Stimulated activated CD8-positive, alpha-beta memory T cell treated with anti-CD3 and anti-CD28 coated beads, Interleukin-7, amount 100 ng/mL, for 4 hours (primary cell): ENCODE measurements around the gene MALRD1.

Experiments used
- DNase-seq, 2 donors: peaks; one replicate each; pipeline ENCODE4 v3.0.0-alpha.2; 2020; ENCODE audit warnings: low read depth in 2 of 2

The MALRD1 gene

DNA sequence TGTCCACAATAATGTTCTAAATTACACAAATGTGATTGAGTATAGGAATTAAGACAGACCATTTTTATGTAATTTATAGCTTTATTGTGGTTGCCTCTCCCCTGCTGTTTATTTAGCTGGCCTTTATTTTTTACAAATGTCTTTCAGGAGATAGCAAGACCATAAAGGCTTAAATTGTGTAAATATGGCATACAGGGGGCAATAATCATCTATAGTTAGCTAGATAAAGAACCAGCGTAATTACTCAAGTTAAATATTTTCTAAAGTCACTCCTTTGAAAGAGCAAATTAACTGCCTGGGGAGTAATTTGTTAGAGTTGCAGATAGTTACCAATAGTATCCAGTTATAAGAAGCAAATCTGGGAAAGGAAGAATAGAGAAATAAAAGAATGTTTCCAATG lies at the start of gene MALRD1:
Gene MALRD1, plus strand, starts transcription at position 313 of the 400 bp plus-strand sequence. CDS start 138 bp downstream, outside the sequence.
- no peak for DNase-seq

DNA sequence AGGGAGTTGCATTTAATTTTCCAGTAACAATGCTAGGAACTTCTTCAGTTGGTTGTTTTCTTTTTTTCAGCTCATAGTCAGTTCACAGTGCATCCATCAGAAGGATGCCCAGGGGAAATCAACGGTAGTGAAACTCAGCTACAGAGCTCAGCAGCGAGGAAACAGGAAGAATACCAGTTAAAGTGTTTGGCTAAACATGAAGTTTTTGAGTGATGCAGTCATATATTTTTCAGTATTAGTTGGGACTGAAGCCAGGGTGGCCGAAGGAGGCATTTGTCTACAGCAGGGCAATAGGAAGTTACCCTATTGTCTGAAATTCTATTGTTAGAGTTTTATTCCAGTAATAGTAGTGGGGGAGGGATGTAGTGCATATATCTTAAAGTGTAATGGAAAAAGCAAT lies 45.3 kb upstream of the MALRD1 start:
- DNase-seq: no peak

DNA sequence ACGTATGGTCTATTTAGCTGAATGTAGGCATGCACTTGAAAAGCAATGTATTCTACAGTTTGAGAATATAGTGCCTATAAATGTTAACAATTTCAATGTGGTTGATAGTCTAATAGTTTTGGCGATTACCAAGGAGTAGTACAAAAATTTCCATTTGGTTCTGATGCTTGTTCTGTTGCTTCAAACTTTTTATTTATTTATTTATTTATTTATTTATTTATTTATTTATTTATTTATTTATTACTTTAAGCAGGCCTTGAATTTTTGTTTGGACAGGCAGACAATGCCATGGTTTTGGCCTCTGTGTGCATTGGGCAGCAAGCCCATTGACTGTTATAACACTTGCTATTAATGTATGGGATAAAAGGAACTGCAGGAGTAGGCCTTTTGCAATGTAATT lies 36.5 kb upstream of the MALRD1 start:
- DNase-seq: no peak

DNA sequence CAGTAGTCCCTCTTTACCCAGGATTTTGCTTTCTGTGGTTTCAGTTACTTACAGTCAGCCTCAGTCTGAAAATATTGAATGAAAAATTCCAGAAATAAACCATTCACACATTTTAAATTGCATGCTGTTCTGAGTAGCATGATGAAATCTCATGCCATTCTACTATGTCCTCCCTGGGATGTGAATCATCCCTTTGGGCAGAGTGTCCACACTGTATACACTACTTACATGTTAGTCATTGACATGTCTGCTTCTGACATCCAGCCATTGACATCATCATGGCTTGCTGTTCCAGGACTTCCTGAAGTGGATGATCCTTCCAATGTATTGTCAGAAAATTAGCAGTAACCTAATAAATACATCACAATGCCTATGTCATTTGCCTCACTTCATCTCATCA lies 34.6 kb upstream of the MALRD1 start:
- no peak for DNase-seq

DNA sequence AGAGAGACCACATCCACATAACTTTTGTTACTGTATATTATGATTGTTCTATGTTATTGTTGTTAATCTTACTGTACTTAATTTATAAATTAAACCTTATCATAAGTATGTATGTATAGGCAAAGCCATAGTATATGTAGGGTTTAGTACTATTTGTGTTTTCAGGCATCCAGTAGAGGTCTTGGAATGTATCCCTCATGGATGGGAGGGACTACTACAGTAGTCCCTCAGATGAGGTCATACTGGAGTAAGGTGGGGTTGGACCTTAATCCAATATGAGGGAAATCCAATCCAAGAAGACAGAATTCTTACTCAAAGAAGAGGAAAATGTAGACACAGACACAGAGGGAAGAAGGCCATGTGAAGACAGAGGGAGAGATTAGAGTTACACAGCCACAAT lies 34.1 kb upstream of the MALRD1 start:
- DNase-seq: no peak

DNA sequence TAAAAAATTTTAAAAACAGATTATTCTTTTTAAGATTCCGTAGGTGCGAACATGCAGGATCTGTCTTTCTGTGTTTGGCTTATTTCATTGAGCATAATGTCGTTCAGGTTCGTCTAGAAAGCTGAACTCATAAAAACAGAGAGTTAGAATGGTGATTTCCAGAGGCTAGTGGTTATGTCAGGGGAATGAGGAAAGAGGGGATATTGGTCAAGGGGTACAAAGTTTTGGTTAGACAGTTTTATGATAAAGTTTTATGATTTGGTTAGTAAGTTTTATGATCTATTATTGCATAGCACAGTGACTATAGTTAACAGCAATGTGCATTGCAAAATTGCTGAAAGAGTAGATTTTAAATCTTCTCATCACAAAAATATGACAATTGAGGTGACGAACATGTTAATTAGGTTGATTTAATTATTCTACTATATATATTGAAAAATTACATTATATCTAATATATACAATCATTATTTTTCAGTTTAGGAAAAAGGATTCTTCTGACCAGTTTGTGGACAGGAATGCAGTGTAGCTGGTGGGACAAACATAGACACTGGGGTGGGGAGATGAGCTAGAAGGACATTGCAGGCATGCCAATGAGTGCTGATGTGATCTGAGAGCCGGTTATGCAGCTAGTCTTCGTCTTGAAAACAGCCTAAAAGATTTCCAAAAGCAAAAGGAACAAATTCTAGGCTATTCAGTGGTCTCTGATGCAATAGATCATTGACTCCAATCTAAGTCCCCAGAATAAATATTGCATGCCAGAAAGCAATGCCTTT lies 31.3 kb upstream of the MALRD1 start:
- no peak for DNase-seq

DNA sequence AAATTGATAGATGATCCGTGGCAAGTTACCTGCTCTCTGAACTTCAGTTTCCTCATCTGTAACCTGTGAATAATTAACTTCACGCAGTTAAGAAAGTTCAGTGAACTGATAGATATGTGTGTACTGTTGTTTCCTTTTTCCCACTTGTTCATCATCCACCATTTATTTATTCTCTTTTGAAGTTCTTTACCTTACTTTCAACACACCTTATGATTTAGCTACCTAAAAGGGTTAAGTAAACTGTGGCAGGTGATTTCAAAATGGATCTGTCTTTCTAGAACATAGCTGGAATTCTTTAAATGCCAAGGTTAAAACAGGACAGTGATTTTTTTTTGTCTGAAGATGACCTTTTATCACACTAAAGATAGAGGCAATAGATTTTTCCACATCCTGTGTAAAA lies 27.4 kb upstream of the MALRD1 start:
- no peak for DNase-seq

DNA sequence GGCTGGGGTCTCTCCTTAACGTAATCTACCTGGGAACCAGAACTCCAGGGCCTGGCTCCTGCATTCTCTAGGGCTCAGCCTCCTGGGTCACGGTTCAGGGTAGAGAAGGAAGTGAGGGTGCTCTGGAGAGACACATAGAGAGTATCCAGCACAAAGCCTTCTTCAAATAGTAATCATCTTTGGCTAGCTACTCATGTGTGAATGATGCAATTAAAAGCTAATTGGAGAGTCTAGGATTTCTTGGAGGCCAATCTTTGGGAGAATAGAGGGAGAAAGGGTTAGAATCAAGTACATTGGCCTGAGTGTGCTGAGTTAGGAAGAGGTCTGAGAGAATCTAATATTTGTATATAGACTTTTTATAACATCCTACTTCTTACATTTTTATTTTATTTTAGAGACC lies 24.0 kb upstream of the MALRD1 start:
- DNase-seq: no peak

DNA sequence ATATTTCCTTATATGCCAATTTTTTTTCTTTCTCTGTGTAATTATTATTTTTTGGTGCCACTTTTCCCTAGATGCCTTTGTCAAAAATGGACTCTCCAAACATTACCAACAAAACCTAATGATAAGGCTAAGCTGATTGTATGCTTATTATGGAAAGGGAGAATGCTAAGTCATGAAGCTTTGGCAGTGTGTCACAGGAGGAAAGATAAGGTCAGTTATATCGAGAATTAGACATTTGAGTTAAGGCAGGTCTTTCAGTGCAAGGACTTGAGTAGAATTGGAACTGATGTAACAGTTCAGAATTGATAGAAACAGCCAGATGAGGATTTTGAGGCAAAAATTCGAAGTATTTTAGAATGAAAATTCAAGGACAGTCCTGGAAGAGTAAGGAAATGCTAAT lies 16.8 kb upstream of the MALRD1 start:
- no peak for DNase-seq

DNA sequence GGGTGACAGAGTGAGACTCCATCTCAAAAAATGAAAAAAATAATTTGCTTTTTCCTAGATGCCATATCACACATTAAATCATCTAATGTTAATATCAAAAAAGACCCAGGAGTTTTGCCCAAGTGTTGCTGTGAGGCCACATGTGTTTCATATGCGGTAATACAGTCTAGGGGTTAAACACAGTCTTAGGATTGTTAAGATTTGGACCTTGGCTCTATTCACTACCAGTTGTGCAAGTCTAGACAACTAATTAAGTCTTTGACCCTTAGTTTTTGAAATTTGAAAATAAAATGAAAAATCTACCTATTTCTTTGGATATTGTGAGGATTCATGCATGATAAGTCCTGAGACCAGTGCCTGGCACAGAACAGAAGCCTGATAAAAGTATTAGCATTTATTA lies 14.9 kb upstream of the MALRD1 start:
- DNase-seq: no peak

DNA sequence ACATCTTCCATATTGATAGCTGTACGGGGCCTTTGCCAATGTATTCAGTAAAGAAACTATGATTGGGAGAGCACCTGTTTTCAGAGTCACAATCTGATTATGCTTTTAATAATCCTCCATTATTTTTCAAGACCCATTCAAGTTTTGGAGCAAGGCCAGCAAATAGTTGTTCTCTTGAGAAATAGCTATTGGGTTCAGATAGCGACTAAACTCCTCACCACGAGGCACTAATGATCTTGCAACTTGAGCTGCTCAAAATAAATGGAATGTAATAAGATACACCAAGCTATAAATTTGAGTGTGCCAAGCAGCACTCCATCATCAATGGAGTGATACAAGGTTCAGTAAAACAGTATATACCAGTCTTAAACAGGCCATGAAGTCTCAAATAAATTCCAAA lies 7.4 kb upstream of the MALRD1 start:
- DNase-seq: no peak

DNA sequence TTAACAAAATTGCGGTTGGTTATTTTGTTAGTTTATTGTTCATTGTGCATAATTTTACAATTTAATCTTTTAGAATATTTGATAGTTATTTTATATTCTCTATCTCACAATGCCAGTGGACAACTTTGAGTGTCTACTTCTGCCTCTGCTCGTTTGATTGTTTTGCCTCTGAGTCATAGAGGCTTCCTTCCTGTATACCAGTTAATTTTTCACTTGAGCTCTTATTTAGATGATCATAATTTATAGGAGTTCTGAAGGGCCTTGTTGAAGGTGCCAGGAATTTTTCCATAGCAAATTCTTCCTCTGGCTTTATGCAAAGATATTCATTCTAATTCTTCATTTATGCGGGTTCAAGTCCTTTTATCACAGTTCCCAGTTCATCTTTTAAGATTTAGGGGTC lies 5.2 kb upstream of the MALRD1 start:
- DNase-seq: no peak

DNA sequence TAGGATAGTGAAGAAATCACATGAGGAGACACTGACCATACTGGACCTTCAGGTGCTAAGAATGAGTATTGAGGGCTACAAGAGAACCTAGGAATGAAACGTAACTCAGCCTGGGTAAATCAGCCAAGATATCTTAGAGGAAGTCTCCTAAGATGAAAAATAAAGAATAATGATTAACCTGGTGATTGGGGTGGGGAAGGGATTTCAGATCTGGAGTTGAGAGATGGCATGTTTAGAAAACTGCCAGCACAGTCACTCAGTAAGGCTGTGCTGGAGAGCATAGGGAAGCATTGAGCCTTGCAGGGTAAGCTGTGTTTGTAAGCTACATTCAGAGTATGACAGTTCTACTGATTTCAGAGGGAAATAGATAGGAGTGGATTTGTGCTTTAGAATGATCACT lies 1.9 kb upstream of the MALRD1 start:
- DNase-seq: no peak

DNA sequence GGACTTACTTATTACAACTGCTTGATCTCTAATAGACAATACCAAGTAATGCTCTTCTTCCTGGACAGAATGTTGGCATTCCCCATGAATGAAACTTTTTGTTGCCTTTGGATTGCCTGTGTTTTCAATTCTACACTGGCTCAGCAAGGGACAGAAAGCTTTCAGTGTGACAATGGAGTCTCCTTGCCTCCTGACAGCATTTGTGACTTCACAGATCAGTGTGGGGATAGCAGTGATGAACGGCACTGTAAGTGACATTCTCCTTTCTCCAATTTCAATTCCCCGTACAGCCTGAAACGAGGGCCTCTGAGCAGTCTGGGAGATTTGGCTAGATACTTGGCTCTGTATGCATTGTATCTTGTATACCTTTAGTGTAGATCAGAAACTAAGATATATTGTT lies 290 bp downstream of the MALRD1 start:
- DNase-seq: no peak

DNA sequence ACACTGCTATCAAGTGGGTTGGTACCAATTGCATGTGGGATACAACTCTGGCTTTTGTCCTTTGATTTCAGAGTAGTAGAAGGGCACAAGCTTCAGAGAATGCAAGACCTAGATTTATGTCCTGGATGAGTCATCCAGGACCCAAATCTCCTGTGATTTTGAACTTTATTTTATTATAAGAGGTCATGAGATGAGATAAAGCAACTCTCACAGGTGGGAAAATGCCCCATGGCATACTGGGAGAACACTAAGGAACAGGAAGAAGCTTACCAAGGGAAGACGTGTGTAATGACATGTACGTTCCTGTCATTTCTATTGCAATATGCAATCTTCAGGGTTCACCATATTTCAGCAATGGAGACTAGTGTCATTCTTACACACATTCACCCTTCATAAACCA lies 966 bp downstream of the MALRD1 start:
- no peak for DNase-seq

DNA sequence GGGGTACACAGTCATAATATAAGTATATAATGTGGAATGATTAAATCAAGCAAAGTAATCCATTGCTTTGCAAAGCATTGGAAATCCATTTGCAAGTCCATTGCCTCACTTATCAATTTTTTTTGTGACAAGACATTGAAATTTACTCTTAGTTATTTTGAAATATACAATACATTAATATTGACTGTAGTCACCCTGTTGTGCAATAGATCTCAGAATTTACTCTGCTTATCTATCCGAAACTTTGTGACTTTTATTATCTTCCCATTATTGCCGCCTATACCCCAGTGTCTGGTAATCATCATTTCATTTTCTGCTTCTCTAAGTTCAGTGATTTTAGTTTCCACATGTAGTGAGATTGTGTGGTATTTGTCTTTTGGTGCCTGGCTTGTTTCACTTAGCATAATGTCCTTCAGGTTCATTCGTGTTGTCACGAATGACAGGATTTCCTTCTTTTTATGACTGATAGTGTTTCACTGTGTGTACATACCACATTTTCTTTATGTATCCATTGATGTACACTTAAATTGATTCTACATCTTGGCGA lies 5.8 kb downstream of the MALRD1 start:
- DNase-seq: no peak

DNA sequence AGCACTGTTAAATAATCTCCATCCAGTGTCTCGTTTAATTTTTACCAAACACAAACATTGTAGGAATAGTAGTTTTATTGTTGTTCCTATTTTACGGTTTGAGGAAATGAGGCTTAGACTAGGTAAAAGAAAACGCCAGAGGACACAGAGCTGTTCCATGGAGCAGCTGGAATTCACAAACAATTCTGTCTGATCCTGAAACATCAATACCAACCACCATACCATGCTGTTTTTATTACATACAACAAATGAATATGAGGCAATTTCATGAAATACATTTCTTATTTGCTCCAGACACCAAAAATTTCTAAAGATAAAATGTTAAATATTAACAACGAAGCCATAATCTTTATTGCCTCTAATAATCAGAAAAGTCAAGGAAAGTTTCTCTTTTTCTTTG lies 9.4 kb downstream of the MALRD1 start:
- no peak for DNase-seq

DNA sequence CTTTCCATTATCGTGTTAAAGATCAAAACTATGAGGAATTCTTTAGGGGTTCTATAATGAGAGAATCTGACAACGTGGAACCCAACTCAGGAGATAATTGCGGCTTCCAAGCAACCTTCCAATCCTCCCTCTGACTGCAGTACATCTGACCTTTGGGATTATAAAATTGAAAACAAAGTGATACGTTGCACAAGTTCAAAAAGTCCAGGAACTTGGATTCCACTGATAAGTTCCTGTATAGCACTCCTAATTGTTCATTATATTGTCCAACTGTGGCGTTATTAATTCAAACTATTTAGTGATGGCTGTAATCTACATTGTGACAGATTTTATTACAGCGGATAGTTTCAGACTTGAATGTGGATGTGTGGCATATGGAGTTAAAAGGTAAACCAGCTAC lies 15.4 kb downstream of the MALRD1 start:
- no peak for DNase-seq

DNA sequence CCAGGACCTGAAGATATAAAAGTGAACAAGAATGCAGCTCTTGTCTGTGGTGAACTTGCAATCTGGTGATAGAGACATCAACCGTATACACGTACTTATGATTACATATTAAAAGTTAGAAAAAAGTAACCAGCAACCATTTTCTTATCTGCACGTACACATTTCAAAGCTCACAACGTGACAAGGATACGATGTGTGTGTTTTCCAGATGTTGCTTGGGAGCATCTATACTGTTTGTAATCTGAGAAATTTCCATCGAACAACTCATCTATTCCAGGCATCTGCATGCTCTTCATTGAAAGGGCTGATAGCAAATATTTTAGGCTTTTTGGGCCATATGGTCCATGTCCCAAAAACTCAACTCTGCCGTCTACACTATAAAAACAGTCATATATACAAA lies 23.3 kb downstream of the MALRD1 start:
- no peak for DNase-seq

DNA sequence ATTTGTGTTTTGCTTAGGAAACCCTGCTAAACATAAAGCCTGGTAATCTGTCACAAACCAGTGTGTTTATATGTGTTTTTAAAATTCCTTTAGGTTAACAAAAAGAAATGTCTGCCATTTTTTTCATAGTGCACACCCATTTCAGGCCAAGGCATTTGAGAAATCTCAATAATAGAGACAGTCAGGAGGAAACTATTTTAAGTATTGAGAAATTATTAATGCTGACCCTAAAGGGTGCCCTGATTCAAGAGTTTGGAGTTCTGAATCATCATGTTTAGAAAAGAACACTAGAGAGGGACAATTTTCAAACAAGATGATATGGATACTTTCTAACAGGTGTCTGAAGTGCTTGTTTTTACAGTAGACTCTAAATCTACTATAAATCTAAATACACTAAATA lies 28.7 kb downstream of the MALRD1 start:
- no peak for DNase-seq

DNA sequence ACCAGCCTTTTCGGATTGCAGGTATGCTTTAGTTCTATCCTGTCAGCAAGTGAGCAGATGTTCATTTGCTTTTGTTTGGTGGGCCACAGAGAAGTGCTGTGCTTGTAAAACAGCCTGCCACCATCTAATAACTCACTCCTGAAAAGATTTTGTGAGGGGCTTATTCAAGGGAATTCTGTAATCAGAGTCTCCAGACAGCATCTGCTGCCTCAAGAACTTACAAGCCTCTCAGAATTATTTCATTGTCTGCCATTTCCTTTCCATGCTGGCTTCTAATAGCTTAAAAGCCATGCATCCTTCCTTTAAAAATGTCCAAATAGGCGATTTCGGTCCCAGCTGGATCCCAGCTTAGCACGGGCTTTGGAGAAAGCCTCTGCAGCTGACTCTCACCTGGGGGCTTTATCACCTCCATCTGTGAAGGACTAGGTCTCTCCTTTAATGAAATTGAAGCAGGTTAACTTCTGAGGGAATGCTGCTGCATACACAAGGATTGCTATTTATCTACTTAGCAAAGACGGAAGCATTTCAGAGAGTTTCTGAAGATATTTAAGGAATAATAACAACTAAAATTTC lies 48.0 kb downstream of the MALRD1 start:
- no peak for DNase-seq

DNA sequence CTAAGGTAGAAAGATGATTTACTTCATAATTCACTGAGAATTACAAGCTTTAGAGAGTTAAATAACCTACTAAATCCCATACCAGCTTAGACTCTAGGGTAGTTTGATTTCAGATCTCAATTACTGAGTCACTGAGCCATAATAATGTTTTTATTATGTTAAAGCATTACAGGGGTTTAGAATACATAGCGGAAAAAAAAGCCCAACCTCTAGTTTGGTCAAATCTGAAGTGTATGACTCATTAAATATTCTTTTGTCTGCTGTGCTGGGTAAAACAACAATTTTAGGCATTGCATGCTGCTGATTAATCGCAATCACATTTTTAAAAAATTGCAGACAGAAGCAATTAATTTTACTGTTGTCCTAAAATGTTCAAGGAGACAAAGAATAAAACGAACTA lies 48.5 kb downstream of the MALRD1 start:
- DNase-seq: no peak

DNA sequence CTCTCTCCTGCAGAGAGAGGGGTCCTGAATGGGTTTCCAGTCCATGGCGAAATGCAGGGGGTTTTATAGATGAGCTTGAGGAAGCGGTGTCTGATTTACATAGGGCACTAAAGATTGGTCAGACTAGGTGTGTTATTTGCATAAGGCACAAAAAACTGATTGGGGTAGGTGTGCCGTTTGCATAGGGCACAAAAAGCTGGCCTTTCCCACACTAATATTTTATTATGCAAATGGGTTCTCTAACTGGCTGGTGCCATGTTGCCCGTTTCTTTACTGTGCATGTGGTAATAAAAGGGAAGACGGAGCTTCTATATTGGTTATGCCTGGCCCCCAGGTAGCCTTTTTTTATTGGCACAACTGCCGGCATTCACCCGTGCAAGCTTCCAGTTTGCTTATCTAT lies 50.2 kb downstream of the MALRD1 start:
- no peak for DNase-seq

DNA sequence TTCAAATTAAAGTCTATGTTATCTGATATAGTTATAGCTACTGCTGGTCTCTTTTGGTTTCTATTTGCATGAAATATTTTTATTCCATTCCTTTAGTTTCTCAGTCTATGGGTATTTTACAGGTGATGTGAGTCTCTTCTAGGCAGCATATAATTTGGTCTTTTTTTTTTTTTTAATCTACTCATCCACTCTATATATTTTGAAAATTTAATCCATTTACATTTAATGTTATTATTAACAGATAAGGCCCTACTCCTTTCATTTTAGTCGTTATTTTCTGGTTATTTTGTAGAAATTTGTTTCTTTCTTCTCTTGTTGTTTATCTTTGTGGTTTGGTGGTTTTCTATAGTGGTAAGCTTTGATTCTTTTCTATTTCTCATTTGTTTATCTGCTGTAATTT lies 58.8 kb downstream of the MALRD1 start:
- no peak for DNase-seq
